SH-SY5Y (cell line): ENCODE results near the gene NDUFS7.

Source experiments
- GATA2 ChIP-seq: IDR thresholded peaks from 2 replicates; pipeline ENCODE4 v1.6.1; 2011; ENCODE audit warnings: mild to moderate bottlenecking, low read depth, low read length
- GATA3 ChIP-seq: IDR thresholded peaks from 2 replicates; pipeline ENCODE4 v1.6.1; 2011; ENCODE audit warnings: low read depth, mild to moderate bottlenecking, low read length, moderate library complexity

Gene NDUFS7

GRCh38 chr19:1407528-1408299 is 24.0 kb downstream of the NDUFS7 start, which contains the start of gene DAZAP1:
Gene DAZAP1, plus strand, starts transcription at chr19:1407586. Its CDS starts 188 bp downstream, at chr19:1407774.
- TF ChIP-seq GATA3 (no peak), GATA2 (no peak)

DNA sequence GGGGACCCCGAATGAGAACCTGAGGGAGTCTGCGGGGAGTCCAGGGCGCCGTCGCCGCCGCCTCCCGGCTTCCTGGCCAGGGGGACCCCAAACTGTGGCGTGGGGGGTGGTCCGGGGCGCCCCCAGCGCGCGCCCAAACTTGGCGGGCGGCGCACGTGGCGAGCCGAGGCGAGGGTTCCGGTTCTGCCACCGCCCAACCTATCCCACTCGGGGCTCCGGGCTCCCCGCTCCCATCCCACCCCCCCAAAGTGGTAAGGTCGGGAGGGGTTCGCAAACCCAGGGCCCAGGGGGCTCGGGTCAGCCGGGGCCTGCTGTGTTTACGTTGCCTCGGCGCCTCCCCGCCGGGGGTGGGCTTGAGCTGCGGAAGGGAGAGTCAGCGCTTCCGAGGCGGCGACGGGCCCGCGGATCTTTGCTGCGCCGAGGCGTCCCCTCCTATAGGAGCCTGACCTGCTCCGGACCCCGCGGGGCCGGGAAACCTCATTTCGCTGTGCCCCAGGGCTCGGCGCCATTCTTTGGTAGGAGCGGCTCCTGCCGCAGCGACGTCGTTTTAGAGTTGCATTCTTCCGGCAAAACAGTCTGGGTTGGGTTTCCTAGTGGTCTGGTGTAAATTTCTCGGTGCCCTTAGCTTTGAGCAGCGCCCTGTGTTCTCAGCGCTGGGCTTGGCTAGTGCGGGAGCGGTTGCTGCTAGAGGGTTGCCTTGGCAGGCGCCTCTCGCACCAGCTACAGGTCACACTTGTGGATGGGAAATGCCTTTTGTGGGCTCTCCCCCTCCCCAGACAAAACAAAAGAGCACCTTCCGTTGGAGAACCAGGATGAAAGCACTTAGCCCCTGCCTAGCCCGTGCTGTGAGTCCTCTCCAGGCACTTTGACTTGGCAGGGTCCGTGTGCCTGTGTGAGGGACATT is 24.8 kb downstream of the NDUFS7 start:
- no peak for TF ChIP-seq GATA3
- TF ChIP-seq GATA2: no peak

GRCh38 chr19:1409204-1410005 is 25.7 kb downstream of the NDUFS7 start:
- TF ChIP-seq GATA3: no peak
- no peak for TF ChIP-seq GATA2

DNA sequence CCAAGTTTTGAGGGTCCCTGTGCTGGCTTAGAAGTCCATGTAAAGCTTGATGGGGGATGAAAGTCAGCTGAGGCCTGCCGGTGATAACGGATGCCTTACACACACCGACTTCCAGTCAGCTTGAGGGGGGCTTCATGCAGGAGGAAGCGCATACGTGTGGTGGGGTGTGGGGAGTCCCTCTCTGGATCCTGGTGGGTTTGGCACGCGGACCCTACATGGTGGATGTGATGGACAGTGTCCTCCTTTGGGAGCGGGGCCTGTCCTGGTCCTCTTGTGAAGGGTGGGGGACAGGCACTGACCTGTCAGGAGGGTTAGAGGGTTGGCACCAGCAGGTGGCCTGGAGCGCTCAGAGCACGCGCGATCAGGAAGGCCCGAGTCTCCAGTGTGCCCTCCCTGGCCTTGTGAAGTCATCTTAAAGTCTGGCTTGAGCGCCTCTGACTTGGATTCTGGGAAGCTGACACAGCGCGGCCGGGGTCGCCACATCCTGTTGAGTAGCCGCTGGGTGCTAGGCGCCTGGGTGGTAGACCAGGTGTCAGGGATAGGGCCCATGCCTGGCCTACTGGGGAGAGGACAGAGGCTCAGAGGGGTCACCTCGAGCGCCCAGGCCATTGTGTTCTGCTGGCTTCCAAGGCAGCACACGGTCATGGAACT is 26.6 kb downstream of the NDUFS7 start:
- no peak for TF ChIP-seq GATA3
- no peak for TF ChIP-seq GATA2

GRCh38 chr19:1410789-1411188 is 27.1 kb downstream of the NDUFS7 start:
- TF ChIP-seq GATA3 (no peak), GATA2 (no peak)

DNA sequence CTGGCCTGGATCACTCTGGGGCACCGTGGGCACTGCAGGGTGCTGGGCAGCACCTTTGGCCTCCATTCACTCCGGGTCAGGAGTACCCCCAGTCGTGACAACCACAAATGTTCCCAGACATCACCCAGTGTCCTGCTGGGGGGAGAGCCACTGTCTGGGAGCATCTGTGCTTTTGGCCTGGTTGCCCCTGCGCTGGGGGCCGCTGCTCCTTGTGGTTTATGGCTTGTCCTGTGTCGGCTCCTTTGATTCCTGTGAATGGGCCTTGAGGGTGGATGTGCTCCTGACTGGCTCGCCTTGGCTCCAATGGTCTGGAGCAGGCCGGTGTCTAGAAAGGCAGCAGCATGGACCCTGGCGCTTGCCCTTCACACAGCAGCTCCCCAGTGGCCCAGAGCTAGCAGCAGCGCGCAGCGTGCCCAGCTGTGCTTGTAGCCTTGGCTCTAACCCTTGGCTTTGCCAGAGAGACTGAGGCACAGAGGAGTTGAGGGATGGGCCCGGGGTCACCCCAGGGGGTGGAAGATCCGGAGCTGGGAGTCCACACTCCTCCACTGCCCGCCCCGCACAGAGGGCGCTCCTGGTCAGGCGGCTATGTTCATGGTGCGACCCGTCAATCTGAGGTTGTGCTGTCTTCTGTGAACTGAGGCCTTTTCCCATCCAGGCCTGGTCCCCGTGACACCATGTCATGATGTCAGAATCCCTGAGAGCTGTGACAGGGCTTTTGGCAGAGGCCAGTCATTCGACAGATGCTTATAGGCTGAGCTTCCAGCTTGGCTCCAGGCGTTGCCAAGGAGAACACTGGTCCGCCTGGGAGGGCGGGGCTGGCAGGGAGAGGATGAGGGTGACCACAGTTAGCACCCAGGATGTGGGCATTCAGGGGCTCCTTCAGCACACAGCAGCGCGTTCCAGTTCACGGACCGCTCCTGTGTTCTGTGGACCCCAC is 27.8 kb downstream of the NDUFS7 start:
- TF ChIP-seq GATA3 (no peak), GATA2 (no peak)

GRCh38 chr19:1412323-1412923 is 28.7 kb downstream of the NDUFS7 start:
- TF ChIP-seq GATA3 (no peak), GATA2 (no peak)

DNA sequence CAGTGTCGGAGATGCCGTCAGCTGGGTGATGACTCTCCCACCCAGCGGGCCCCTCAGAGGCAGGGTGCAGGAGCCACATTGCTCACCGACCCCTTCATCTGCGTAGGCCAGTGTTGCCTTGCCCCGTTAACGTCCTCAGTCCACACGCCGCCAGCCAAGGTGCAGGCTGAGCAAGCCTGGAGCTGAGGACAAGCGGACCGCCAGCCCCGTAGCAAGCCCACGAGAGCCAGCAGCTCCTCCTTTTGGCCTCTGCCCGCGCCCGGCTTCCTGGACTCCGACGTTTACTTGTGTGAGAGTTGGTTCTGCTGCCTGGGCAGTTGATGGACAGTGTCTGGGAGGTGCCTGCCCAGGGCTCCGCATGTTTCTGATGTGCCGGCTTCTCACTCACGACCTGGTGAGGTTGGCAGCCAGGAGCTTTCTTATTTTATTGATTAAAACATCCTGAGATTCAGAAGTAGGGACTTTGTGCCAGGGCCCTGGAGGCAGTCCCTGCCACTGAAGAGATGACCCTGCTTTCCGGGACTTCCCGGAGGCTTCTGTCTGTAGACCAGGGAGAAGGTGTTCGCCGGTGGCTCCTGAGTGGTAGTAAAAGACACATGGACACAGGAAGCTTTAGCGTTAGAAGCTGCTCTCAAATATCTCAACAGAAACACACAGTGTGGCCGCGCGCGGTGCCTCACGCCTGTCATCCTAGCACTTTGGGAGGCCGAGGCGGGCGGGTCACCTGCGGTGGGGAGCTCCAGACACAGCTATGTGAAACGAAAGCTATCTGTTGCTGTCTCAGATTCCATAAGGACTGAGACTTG is 29.5 kb downstream of the NDUFS7 start:
- TF ChIP-seq GATA2: no peak
- TF ChIP-seq GATA3: no peak

DNA sequence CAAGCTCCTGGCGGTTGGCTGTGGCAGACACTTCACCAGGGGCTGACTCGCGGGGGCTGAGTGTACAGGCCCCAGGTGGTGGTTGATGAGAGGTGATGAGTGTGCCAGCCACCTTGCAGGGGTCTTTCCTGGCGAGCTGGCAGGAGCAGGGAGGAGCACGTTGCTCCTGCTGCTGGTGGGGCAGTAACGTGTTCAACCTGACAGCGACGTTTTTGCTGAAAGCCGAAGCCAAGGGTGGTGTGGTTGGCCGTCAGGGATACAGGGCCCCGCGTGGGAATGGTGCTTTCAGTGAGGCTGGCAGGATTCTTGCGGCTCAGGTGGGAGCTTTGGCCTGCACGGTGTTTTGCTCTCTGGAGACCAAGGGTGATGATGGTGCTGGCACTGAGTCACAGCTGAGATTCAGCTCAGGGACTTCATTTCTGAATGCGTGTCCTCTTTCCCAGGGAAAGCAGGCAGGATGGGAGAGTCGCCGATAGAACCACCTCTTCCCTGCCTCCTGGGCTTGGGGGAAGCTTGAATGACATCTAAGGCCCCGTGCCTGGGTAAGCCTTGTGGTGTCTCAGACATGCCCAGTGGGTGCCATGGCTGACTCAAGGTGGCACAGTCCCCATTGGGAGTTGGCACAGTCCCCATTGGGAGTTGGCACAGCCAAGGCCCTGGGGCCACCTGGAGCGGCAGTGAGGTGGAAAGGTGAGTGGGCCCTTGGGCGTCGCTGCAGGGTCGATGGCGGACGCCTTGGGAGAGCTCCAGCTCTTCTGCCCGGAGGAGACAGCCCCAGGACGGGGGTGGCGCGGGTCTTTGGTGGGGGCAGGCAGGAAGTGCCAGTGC is 32.5 kb downstream of the NDUFS7 start:
- TF ChIP-seq GATA3: no peak
- TF ChIP-seq GATA2: no peak

DNA sequence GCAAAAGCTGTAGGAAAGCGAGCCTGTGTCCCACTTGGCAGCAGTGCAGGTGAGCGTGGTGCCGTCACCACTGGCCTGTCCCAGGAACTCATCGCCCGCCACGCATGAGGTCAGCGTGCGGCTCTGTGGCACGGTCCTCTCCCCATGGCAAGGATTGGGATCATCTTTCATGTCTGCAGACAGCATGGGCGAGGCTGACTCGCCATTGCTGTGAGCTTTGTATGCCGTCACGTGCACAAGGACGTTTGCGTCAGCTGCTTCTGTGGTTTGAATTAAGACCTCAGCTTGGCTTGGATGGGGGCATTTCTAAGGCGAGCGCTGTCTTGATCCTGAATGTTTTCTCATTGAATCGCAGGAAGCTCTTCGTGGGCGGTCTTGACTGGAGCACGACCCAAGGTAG is 33.4 kb downstream of the NDUFS7 start:
- no peak for TF ChIP-seq GATA3
- no peak for TF ChIP-seq GATA2

GRCh38 chr19:1417681-1418495 is 34.2 kb downstream of the NDUFS7 start:
- no peak for TF ChIP-seq GATA3
- no peak for TF ChIP-seq GATA2
